K562 (cell line): ENCODE measurements around the gene SLC25A36. TPM values are rescaled to one million over a fixed set of nuclear protein-coding genes. Genes with fewer than 3 reads are reported as not detected.

ENCODE experiments used
- ADNP ChIP-seq: fragments of 200-800 bp; sonication (Bioruptor generic); IDR thresholded peaks from 2 replicates; pipeline ENCODE4 v1.6.1; 2016; ENCODE audit warnings: missing genetic modification characterization, missing compliant biosample characterization
- ARID1B ChIP-seq: fragments of 450-650 bp; IDR thresholded peaks from 2 replicates; pipeline ENCODE4 v1.6.1; 2016; ENCODE audit warnings: antibody characterized with exemption, mild to moderate bottlenecking, inconsistent platforms
- CEBPB ChIP-seq: fragments of 450-650 bp; IDR thresholded peaks from 2 replicates; pipeline ENCODE4 v1.6.1; 2016; ENCODE audit warnings: missing genetic modification characterization, missing compliant biosample characterization
- E2F3 ChIP-seq: fragments of 250-450 bp; sonication (Bioruptor Pico); IDR thresholded peaks from 2 replicates; pipeline ENCODE4 v1.4.0; 2020; ENCODE audit warnings: mild to moderate bottlenecking
- EWSR1 ChIP-seq: fragments of 450-650 bp; IDR thresholded peaks from 2 replicates; pipeline ENCODE4 v1.6.1; 2018; ENCODE audit warnings: borderline replicate concordance, mild to moderate bottlenecking, low read depth, moderate library complexity; ENCODE audit not compliant: partially characterized antibody
- HDAC3 ChIP-seq: fragments of 450-650 bp; IDR thresholded peaks from 2 replicates; pipeline ENCODE4 v1.6.1; 2018; ENCODE audit warnings: borderline replicate concordance, mild to moderate bottlenecking, moderate library complexity; ENCODE audit not compliant: partially characterized antibody
- KDM1A ChIP-seq, 2 experiments: fragments of 450-650 bp; IDR thresholded peaks; 2 replicates each; pipeline ENCODE4 v1.6.1; 2016; ENCODE audit warnings: mild to moderate bottlenecking in 2 of 2
- LARP7 ChIP-seq: fragments of 450-650 bp; IDR thresholded peaks from 2 replicates; pipeline ENCODE4 v1.6.1; 2016
- LCOR ChIP-seq: sonication (generic); formaldehyde crosslinking; IDR thresholded peaks from 2 replicates; pipeline ENCODE4 v1.8.0; 2022; ENCODE audit warnings: mild to moderate bottlenecking, missing genetic modification reagents
- MTA1 ChIP-seq: fragments of 450-650 bp; IDR thresholded peaks from 2 replicates; pipeline ENCODE4 v1.6.1; 2017; ENCODE audit warnings: borderline replicate concordance
- NBN ChIP-seq: fragments of 450-650 bp; IDR thresholded peaks from 2 replicates; pipeline ENCODE4 v1.6.1; 2016; ENCODE audit warnings: low read depth, mild to moderate bottlenecking
- NONO ChIP-seq, 2 experiments: fragments of 200-400 bp in 1 of 2; fragments of 450-650 bp in 1 of 2; formaldehyde crosslinking in 1 of 2; IDR thresholded peaks; 2 replicates each; pipeline ENCODE4 v1.6.1; 2017; ENCODE audit warnings: low read depth in 2 of 2, mild to moderate bottlenecking in 2 of 2, moderate library complexity in 2 of 2, low read length in 1 of 2
- PCBP2 ChIP-seq: fragments of 200-400 bp; formaldehyde crosslinking; IDR thresholded peaks from 2 replicates; pipeline ENCODE4 v1.6.1; 2018; ENCODE audit warnings: low read length, low read depth, mild to moderate bottlenecking, moderate library complexity; ENCODE audit not compliant: poor library complexity, severe bottlenecking
- PML ChIP-seq: IDR thresholded peaks from 2 replicates; pipeline ENCODE4 v1.6.1; 2012; ENCODE audit warnings: low read length, inconsistent platforms
- SIN3B ChIP-seq: fragments of 450-650 bp; IDR thresholded peaks from 2 replicates; pipeline ENCODE4 v1.6.1; 2017; ENCODE audit warnings: low read depth, mild to moderate bottlenecking, moderate library complexity
- TAF7 ChIP-seq: fragments of 450-650 bp; IDR thresholded peaks from 2 replicates; pipeline ENCODE4 v1.6.1; 2016; ENCODE audit warnings: missing genetic modification characterization, missing compliant biosample characterization
- WHSC1 ChIP-seq: IDR thresholded peaks from one replicate; pipeline ENCODE4 v1.6.1; 2012; ENCODE audit warnings: low read length, control low read depth, inconsistent platforms
- ZNF165 ChIP-seq: fragments of 250-450 bp; sonication (Bioruptor Pico); IDR thresholded peaks from 2 replicates; pipeline ENCODE4 v1.4.0; 2020; ENCODE audit warnings: borderline replicate concordance
- ZNF282 ChIP-seq: sonication (generic); formaldehyde crosslinking; IDR thresholded peaks from 2 replicates; pipeline ENCODE4 v1.8.1; 2023; ENCODE audit warnings: missing genetic modification reagents
- ZNF354B ChIP-seq: fragments of 250-450 bp; sonication (Bioruptor Pico); IDR thresholded peaks from 2 replicates; pipeline ENCODE4 v1.4.0; 2020
- ZSCAN29 ChIP-seq: fragments of 450-650 bp; IDR thresholded peaks from 2 replicates; pipeline ENCODE4 v1.6.1; 2017
- polyA plus RNA-seq, 8 experiments: library from polyadenylated mRNA; depleted of rRNA in 4 of 8; stranded (reverse) in 5 of 8; unstranded in 3 of 8; fragments of >200 nt; fragmentation: Nextera tagmentation in 2 of 8; fragmentation: Illumina TruSeq in 1 of 8; extraction: Ambion mirVana in 2 of 8; extraction: Trizol in 1 of 8; gene quantifications; 2 replicates each; pipeline versions ENCODE4 v1.2.1 to v1.2.3, GENCODE V29; 2011 to 2014; ENCODE audit warnings: inconsistent platforms in 1 of 8, missing spikeins in 1 of 8
- total RNA-seq, 7 experiments: library from RNA; depleted of rRNA in 6 of 7; stranded (reverse); fragments of >200 nt in 6 of 7; fragmentation: Illumina TruSeq in 2 of 7; extraction: Trizol in 2 of 7; gene quantifications; 2 replicates each; pipeline versions ENCODE4 v1.2.1 to v1.2.3, GENCODE V29; 2011 to 2021; ENCODE audit warnings: low replicate concordance in 1 of 7
- TF ChIP-seq, protein P1 (sequence below): fragments of 450-650 bp; IDR thresholded peaks from 2 replicates; pipeline ENCODE4 v1.6.1; 2018; ENCODE audit not compliant: partially characterized antibody
- TF ChIP-seq, protein P2 (sequence below): IDR thresholded peaks from 2 replicates; pipeline ENCODE4 v1.6.1; 2011; ENCODE audit not compliant: insufficient read length; ENCODE audit errors: extremely low read depth
- TF ChIP-seq, protein P3 (sequence below): fragments of 250-450 bp; sonication (Bioruptor Pico); IDR thresholded peaks from 2 replicates; pipeline ENCODE4 v1.5.0; 2022; ENCODE audit warnings: mild to moderate bottlenecking

Gene SLC25A36
- total and polyA plus RNA-seq, 9 of the 15 experiments (the other 6 are each of a cell fraction or from before 2014, with no cell fraction given), result 12.0 to 95.3 (median 43.3) TPM

DNA sequence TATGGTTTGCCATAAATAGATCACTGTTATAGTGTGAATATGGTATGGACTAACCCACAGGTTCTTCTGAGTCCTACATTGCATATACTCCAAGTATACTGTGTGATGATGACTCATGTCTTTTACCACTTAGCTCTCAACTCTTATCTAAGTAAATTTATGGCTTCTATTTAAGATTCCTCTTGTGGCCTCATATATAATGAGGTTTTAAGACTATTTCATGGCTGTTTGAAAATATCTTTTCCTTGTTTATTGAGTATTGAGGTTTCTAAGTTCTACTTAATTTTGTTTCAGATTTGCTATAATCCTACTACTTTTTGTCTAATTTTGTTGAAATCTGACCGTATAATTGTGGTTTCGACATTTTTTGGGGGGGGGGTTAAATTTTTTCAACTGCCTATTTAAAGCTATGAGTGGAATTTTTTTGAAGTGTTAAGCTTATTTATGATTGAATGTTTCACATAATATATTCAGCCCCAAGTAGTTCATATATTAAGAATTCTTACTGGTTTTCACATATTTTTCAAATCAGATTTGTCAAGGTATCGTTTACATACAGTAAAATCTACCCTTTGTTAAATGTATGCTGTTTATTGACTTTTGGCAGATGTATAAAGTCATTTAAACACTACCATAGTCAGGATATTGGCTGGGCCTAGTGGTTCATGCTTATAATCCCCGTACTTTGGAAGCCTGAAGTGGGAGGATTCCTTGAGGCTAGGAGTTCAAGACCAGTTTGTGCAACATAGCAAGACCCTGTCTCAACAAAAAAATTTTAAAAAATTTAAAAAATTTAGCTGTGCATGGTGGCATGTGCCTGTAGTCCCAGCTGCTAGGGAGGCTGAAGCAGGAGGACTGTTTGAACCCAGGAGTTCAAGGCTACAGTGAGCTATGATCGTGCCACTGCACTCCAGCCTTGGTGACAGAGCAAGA lies 11.7 kb downstream of the SLC25A36 start (continued):
- TF ChIP-seq, protein P1, sequence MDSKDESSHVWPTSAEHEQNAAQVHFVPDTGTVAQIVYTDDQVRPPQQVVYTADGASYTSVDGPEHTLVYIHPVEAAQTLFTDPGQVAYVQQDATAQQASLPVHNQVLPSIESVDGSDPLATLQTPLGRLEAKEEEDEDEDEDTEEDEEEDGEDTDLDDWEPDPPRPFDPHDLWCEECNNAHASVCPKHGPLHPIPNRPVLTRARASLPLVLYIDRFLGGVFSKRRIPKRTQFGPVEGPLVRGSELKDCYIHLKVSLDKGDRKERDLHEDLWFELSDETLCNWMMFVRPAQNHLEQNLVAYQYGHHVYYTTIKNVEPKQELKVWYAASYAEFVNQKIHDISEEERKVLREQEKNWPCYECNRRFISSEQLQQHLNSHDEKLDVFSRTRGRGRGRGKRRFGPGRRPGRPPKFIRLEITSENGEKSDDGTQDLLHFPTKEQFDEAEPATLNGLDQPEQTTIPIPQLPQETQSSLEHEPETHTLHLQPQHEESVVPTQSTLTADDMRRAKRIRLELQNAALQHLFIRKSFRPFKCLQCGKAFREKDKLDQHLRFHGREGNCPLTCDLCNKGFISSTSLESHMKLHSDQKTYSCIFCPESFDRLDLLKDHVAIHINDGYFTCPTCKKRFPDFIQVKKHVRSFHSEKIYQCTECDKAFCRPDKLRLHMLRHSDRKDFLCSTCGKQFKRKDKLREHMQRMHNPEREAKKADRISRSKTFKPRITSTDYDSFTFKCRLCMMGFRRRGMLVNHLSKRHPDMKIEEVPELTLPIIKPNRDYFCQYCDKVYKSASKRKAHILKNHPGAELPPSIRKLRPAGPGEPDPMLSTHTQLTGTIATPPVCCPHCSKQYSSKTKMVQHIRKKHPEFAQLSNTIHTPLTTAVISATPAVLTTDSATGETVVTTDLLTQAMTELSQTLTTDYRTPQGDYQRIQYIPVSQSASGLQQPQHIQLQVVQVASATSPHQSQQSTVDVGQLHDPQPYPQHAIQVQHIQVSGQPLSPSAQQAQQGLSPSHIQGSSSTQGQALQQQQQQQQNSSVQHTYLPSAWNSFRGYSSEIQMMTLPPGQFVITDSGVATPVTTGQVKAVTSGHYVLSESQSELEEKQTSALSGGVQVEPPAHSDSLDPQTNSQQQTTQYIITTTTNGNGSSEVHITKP, result peak; percentile 48
- peak; percentile 34; the same call in 1 of the 2 replicates for TF ChIP-seq CEBPB (tag)
- TF ChIP-seq PCBP2, result no peak
- no peak for TF ChIP-seq EWSR1
- TF ChIP-seq HDAC3, result peak; percentile 54
- peak; percentile 73 to 88 for TF ChIP-seq KDM1A (IDR thresholded peaks at IDR 0.05)
- TF ChIP-seq, protein P2, sequence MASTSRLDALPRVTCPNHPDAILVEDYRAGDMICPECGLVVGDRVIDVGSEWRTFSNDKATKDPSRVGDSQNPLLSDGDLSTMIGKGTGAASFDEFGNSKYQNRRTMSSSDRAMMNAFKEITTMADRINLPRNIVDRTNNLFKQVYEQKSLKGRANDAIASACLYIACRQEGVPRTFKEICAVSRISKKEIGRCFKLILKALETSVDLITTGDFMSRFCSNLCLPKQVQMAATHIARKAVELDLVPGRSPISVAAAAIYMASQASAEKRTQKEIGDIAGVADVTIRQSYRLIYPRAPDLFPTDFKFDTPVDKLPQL, result no peak
- TF ChIP-seq E2F3, result no peak
- no peak for TF ChIP-seq PML
- no peak for TF ChIP-seq ZSCAN29
- TF ChIP-seq NONO (IDR thresholded peaks at IDR 0.05; ENCODE audit: low read depth in 2 of 2, low read length in 1 of 2), result no peak
- TF ChIP-seq NBN, result peak; percentile 28
- TF ChIP-seq, protein P3, sequence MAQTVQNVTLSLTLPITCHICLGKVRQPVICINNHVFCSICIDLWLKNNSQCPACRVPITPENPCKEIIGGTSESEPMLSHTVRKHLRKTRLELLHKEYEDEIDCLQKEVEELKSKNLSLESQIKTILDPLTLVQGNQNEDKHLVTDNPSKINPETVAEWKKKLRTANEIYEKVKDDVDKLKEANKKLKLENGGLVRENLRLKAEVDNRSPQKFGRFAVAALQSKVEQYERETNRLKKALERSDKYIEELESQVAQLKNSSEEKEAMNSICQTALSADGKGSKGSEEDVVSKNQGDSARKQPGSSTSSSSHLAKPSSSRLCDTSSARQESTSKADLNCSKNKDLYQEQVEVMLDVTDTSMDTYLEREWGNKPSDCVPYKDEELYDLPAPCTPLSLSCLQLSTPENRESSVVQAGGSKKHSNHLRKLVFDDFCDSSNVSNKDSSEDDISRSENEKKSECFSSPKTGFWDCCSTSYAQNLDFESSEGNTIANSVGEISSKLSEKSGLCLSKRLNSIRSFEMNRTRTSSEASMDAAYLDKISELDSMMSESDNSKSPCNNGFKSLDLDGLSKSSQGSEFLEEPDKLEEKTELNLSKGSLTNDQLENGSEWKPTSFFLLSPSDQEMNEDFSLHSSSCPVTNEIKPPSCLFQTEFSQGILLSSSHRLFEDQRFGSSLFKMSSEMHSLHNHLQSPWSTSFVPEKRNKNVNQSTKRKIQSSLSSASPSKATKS (CRISPR knock-in tag), result no peak
- no peak for TF ChIP-seq ZNF354B
- TF ChIP-seq ZNF282, result no peak
- TF ChIP-seq TAF7 (tag), result no peak
- TF ChIP-seq LARP7, result no peak
- TF ChIP-seq ARID1B, result peak; percentile 91
- TF ChIP-seq MTA1, result peak; percentile 29; the same call in 1 of the 2 replicates
- no peak for TF ChIP-seq LCOR
- no peak for TF ChIP-seq SIN3B
- TF ChIP-seq ADNP (tag), result no peak
- TF ChIP-seq ZNF165, result no peak
- TF ChIP-seq WHSC1, result no peak
